Psoas muscle (tissue), 8 donors: ENCODE measurements around the gene IKZF1. TPM values are rescaled to one million over a fixed set of nuclear protein-coding genes. Genes with fewer than 3 reads are reported as not detected.

ENCODE experiments used
- ATAC-seq, 4 donors: fragments of 200-7000 bp; cut with Tn5 transposase; one replicate each; pipeline ENCODE4 v1.9.1; 2020; ENCODE audit warnings: moderate library complexity in 3 of 4, mild to moderate bottlenecking in 2 of 4
- DNase-seq, 2 donors: peaks; one replicate each; pipeline ENCODE4 v3.0.0-alpha.2; 2020
- H3K27ac ChIP-seq: fragments of 200-600 bp; one replicate; pipeline ENCODE4 v1.8.0; 2022
- H3K27me3 ChIP-seq, 3 donors: fragments of 200-600 bp in 1 of 3; one replicate each; pipeline versions ENCODE4 v1.6.1 to v1.8.0; 2013 to 2022; ENCODE audit warnings: low read length in 2 of 3, mild to moderate bottlenecking in 2 of 3, moderate library complexity in 1 of 3; ENCODE audit not compliant: insufficient read depth in 3 of 3
- H3K36me3 ChIP-seq, 2 donors: fragments of 200-600 bp in 1 of 2; one replicate each; pipeline versions ENCODE4 v1.6.1 to v1.8.0; 2013 to 2022; ENCODE audit warnings: low read depth in 1 of 2, mild to moderate bottlenecking in 1 of 2, moderate library complexity in 1 of 2; ENCODE audit not compliant: insufficient read depth in 1 of 2
- H3K4me1 ChIP-seq: fragments of 200-600 bp; one replicate; pipeline ENCODE4 v1.8.0; 2022
- H3K4me3 ChIP-seq: fragments of 200-600 bp; one replicate; pipeline ENCODE4 v1.8.0; 2022; ENCODE audit warnings: mild to moderate bottlenecking
- H3K9me3 ChIP-seq: fragments of 200-600 bp; one replicate; pipeline ENCODE4 v1.8.0; 2022
- CTCF ChIP-seq: fragments of 200-600 bp; IDR thresholded peaks from one replicate; pipeline ENCODE4 v1.8.0; 2022; ENCODE audit warnings: antibody characterized with exemption
- WGBS, 3 donors: extraction: QIAGEN DNeasy Blood & Tissue Kit; methylation state at CpG; one replicate each; pipeline versions ENCODE4 v1.1.6 to v1.1.7; 2013; 5-methylcytosine and 5-hydroxymethylcytosine counted together
- intact Hi-C, 2 donors: fragments of 100-400 bp; cut with DNase I; formaldehyde crosslinking; loops; one replicate each; pipeline versions ENCODE4 v1.11.0 to v1.14.2; 2022
- polyA plus RNA-seq, 3 donors: library from polyadenylated mRNA; stranded (reverse); fragments of 200-250 nt; gene quantifications; one replicate each; pipeline ENCODE4 v1.2.3, GENCODE V29; 2013
- total RNA-seq, 4 donors: library from RNA; stranded (reverse); fragmentation: NEBNext Ultra II Directional in 2 of 4; extraction: Animal tissue kit (Norgen Biotek cat#: 25700) in 2 of 4; gene quantifications; one replicate each; pipeline versions ENCODE4 v1.2.1 to v1.2.4, GENCODE V29; 2021 to 2023
- donor health status: healthy with polysubstance abuse.
- donor health status: DM: no; HTN: no; CAD: no; lungs with moderate emphysema.
- donor health status: Bipolar disorder and iron deficiency.
- donor health status: healthy.
- donor health status: DM: yes; HTN: yes; CAD: no.
- donor health status: DM: no; HTN: no; CAD: no.
- donor health status: DM: no; HTN: no; CAD: no.
- donor health status: DM: yes; HTN: yes; CAD: no.

IKZF1 gene
- total and polyA plus RNA-seq, 7 donors = 0.18 to 2.0 (median 1.1) TPM

- Histone ChIP-seq H3K27me3 (peaks cover 3 to 44% (median 7%) of the 10 kb centered on the region in 3 donors), H3K4me3 (no peak overlapping the region), H3K4me1 (peaks cover 3% of the 10 kb centered on the region), H3K9me3 (no peaks in the 10 kb centered on the region), H3K27ac (no peak overlapping the region), H3K36me3 (no peaks in the 10 kb centered on the region)
- whole genome bisulfite sequencing, 3 donors = 66 to 71% (median 69%) methylated on average over 18 of the region's 18 CpGs
- ATAC-seq (no peak), DNase-seq (no peak)
- intact Hi-C loops = no loop called here
- TF ChIP-seq CTCF = no peak
Observed at GRCh38 chr7:50308532-50309385, 4.2 kb downstream of the IKZF1 start.

GRCh38 chr7:50309721-50310120 lies 5.2 kb downstream of the IKZF1 start:
- Histone ChIP-seq H3K9me3 (no peaks in the 10 kb centered on the region), H3K27ac (no peak overlapping the region), H3K27me3 (peaks cover 0 to 46% (median 2%) of the 10 kb centered on the region in 3 donors), H3K4me3 (no peak overlapping the region), H3K4me1 (peaks cover under 1% of the 10 kb centered on the region), H3K36me3 (no peaks in the 10 kb centered on the region)
- no peak for DNase-seq
- WGBS, 3 donors = 67 to 74% (median 72%) methylated on average over 3 of the region's 3 CpGs
- TF ChIP-seq CTCF = no peak
- ATAC-seq = no peak
- intact Hi-C loops = no loop called here

- DNase-seq = no peak
- 63 to 66% (median 65%) methylated on average over 6 of the region's 6 CpGs for WGBS, 3 donors
- Histone ChIP-seq H3K27me3 (peaks cover 0 to 39% (median 0%) of the 10 kb centered on the region in 3 donors), H3K27ac (no peak overlapping the region), H3K36me3 (no peaks in the 10 kb centered on the region), H3K4me3 (no peak overlapping the region), H3K4me1 (no peaks in the 10 kb centered on the region), H3K9me3 (no peaks in the 10 kb centered on the region)
- no peak for TF ChIP-seq CTCF
- intact Hi-C loops = no loop called here
- ATAC-seq = no peak
Observed at GRCh38 chr7:50310361-50310760, 5.8 kb downstream of the IKZF1 start.

- no peak overlapping the region for H3K4me3 ChIP-seq
Observed at GRCh38 chr7:50310956-50311355, 6.4 kb downstream of the IKZF1 start.

More at GRCh38 chr7:50310956-50311355, 6.4 kb downstream of the IKZF1 start:
- no peaks in the 10 kb centered on the region for H3K36me3 ChIP-seq
- 92 to 100% (median 98%) methylated on average over 1 of the region's 1 CpG for WGBS, 3 donors
- intact Hi-C loops = no loop called here
- H3K4me1 ChIP-seq = no peaks in the 10 kb centered on the region
- ATAC-seq (no peak), DNase-seq (no peak)
- TF ChIP-seq CTCF = no peak
- H3K27me3 ChIP-seq = peaks cover 0 to 33% (median 0%) of the 10 kb centered on the region in 3 donors
- no peak overlapping the region for H3K27ac ChIP-seq
- no peaks in the 10 kb centered on the region for H3K9me3 ChIP-seq
